ENCODE data around the gene ERBB4. TPM values are rescaled to one million over a fixed set of nuclear protein-coding genes. Genes with fewer than 3 reads are reported as not detected.
"Not testable (repeated sequence)": the region's sequence is repeated elsewhere in the genome, so short reads cannot be mapped to it uniquely, and the experiment has no call there.

Gene ERBB4
- total and polyA plus RNA-seq, 10 of the 15 experiments (the other 5 are each of a cell fraction or from before 2014, with no cell fraction given) = under 0.01 to 0.23 (median 0.01) TPM; not detected in 4

DNA sequence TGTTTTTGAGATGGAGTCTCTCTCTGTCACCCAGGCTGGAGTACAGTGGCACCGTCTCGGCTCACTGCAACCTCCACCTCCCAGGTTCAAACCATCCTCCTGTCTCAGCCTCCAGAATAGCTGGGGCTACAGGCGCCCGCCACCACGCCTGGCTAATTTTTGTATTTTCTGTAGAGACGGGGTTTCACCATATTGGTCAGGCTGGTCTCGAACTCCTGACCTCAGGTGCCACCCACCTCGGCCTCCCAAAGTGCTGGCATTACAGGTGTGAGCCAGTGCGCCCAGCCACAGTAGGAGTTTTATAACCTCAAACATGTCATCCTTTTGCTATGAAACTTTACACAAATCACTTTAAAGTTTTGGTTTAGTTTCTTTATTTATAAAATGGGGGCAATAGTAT, 816.7 kb downstream of the ERBB4 start:
- ATAC-seq; H3K36me3 ChIP-seq (ENCODE audit: control insufficient read depth in 2 of 2, insufficient read depth in 2 of 2, low read length in 1 of 2); DNase-seq (ENCODE audit: low read depth, low spot score); H3K4me1 ChIP-seq (ENCODE audit: control insufficient read depth, insufficient read depth, low read length); H3K9ac ChIP-seq (ENCODE audit: control insufficient read depth, insufficient read depth, low read length); H3K4me2 ChIP-seq (ENCODE audit: control insufficient read depth, insufficient read depth); BruUV-seq (replicated peaks); in situ Hi-C loops (cut with MboI); H3K79me2 ChIP-seq (ENCODE audit: control insufficient read depth, insufficient read depth, low read length); FAIRE-seq; H3K9me3 ChIP-seq (replicated peaks; ENCODE audit: control insufficient read depth, insufficient read depth, low read length); H4K20me1 ChIP-seq (ENCODE audit: control insufficient read depth, insufficient read depth); POLR2A ChIA-PET; H2AFZ ChIP-seq (ENCODE audit: control insufficient read depth, low read depth, low read length); H3K27ac ChIP-seq (ENCODE audit: control insufficient read depth, insufficient read depth); RAD21 ChIA-PET (ENCODE audit: unreplicated experiment); H3K4me3 ChIP-seq; intact Hi-C loops (cut with micrococcal nuclease; ENCODE audit: unreplicated experiment); SMC1A ChIA-PET (ENCODE audit: uncharacterized antibody, unreplicated experiment); H3K27me3 ChIP-seq (replicated peaks in 1 of 2; ENCODE audit: control insufficient read depth in 2 of 2, insufficient read depth in 2 of 2, low read length in 1 of 2); CTCF ChIA-PET: not testable (repeated sequence)
- 53% methylated on average over 9 of the region's 9 CpGs for WGBS (ENCODE audit: insufficient coverage, insufficient replicate concordance, low lambda C conversion rate, missing lambda C conversion rate)

GRCh38 chr2:211709389-211709788, 829.2 kb downstream of the ERBB4 start:
- POLR2A ChIA-PET = no interaction called here
- no peak overlapping the region for H3K9ac ChIP-seq (ENCODE audit: control insufficient read depth, insufficient read depth, low read length)
- no peak overlapping the region for H3K4me3 ChIP-seq
- FAIRE-seq = no peak
- H3K4me1 ChIP-seq (ENCODE audit: control insufficient read depth, insufficient read depth, low read length) = no peaks in the 10 kb centered on the region
- CTCF ChIA-PET = no interaction called here
- no peak overlapping the region for H3K27ac ChIP-seq (ENCODE audit: control insufficient read depth, insufficient read depth)
- SMC1A ChIA-PET (ENCODE audit: uncharacterized antibody, unreplicated experiment) = no interaction called here
- no TSS peak for BruUV-seq (replicated peaks)
- no peak overlapping the region for H2AFZ ChIP-seq (ENCODE audit: control insufficient read depth, low read depth, low read length)
- H3K4me2 ChIP-seq (ENCODE audit: control insufficient read depth, insufficient read depth) = no peak overlapping the region
- no peak for ATAC-seq
- no peaks in the 10 kb centered on the region for H3K79me2 ChIP-seq (ENCODE audit: control insufficient read depth, insufficient read depth, low read length)
- DNase-seq (ENCODE audit: low read depth, low spot score) = no peak
- intact Hi-C loops (cut with micrococcal nuclease; ENCODE audit: unreplicated experiment) = no loop called here
- H3K36me3 ChIP-seq (ENCODE audit: control insufficient read depth in 2 of 2, insufficient read depth in 2 of 2, low read length in 1 of 2) = no peaks in the 10 kb centered on the region
- RAD21 ChIA-PET (ENCODE audit: unreplicated experiment) = no interaction called here
- no peaks in the 10 kb centered on the region for H4K20me1 ChIP-seq (ENCODE audit: control insufficient read depth, insufficient read depth)
- in situ Hi-C loops (cut with MboI) = no loop called here
- no peaks in the 10 kb centered on the region for H3K9me3 ChIP-seq (replicated peaks; ENCODE audit: control insufficient read depth, insufficient read depth, low read length)
- no peaks in the 10 kb centered on the region for H3K27me3 ChIP-seq (replicated peaks in 1 of 2; ENCODE audit: control insufficient read depth in 2 of 2, insufficient read depth in 2 of 2, low read length in 1 of 2)
- WGBS (ENCODE audit: insufficient coverage, insufficient replicate concordance, low lambda C conversion rate, missing lambda C conversion rate) = 0% methylated on average over 1 of the region's 1 CpG
- TF ChIP-seq IKZF2 (IDR thresholded peaks at IDR 0.05) (no peak), ZSCAN29 (IDR thresholded peaks at IDR 0.05) (no peak), CREM (IDR thresholded peaks at IDR 0.05; ENCODE audit: low read depth) (no peak), POLR2A (IDR thresholded peaks at IDR 0.05; ENCODE audit: low read depth, low read length) (no peak), SUZ12 (IDR thresholded peaks at IDR 0.05; ENCODE audit: unreplicated experiment) (no peak), CHD4 (IDR thresholded peaks at IDR 0.05) (no peak), MYC (IDR thresholded peaks at IDR 0.05; ENCODE audit: insufficient read depth, insufficient read length, insufficient replicate concordance, low read length, severe bottlenecking) (no peak)
- TF ChIP-seq, protein P1, sequence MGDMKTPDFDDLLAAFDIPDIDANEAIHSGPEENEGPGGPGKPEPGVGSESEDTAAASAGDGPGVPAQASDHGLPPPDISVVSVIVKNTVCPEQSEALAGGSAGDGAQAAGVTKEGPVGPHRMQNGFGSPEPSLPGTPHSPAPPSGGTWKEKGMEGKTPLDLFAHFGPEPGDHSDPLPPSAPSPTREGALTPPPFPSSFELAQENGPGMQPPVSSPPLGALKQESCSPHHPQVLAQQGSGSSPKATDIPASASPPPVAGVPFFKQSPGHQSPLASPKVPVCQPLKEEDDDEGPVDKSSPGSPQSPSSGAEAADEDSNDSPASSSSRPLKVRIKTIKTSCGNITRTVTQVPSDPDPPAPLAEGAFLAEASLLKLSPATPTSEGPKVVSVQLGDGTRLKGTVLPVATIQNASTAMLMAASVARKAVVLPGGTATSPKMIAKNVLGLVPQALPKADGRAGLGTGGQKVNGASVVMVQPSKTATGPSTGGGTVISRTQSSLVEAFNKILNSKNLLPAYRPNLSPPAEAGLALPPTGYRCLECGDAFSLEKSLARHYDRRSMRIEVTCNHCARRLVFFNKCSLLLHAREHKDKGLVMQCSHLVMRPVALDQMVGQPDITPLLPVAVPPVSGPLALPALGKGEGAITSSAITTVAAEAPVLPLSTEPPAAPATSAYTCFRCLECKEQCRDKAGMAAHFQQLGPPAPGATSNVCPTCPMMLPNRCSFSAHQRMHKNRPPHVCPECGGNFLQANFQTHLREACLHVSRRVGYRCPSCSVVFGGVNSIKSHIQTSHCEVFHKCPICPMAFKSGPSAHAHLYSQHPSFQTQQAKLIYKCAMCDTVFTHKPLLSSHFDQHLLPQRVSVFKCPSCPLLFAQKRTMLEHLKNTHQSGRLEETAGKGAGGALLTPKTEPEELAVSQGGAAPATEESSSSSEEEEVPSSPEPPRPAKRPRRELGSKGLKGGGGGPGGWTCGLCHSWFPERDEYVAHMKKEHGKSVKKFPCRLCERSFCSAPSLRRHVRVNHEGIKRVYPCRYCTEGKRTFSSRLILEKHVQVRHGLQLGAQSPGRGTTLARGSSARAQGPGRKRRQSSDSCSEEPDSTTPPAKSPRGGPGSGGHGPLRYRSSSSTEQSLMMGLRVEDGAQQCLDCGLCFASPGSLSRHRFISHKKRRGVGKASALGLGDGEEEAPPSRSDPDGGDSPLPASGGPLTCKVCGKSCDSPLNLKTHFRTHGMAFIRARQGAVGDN (IDR thresholded peaks at IDR 0.05) = no peak
- TF ChIP-seq, protein P2, sequence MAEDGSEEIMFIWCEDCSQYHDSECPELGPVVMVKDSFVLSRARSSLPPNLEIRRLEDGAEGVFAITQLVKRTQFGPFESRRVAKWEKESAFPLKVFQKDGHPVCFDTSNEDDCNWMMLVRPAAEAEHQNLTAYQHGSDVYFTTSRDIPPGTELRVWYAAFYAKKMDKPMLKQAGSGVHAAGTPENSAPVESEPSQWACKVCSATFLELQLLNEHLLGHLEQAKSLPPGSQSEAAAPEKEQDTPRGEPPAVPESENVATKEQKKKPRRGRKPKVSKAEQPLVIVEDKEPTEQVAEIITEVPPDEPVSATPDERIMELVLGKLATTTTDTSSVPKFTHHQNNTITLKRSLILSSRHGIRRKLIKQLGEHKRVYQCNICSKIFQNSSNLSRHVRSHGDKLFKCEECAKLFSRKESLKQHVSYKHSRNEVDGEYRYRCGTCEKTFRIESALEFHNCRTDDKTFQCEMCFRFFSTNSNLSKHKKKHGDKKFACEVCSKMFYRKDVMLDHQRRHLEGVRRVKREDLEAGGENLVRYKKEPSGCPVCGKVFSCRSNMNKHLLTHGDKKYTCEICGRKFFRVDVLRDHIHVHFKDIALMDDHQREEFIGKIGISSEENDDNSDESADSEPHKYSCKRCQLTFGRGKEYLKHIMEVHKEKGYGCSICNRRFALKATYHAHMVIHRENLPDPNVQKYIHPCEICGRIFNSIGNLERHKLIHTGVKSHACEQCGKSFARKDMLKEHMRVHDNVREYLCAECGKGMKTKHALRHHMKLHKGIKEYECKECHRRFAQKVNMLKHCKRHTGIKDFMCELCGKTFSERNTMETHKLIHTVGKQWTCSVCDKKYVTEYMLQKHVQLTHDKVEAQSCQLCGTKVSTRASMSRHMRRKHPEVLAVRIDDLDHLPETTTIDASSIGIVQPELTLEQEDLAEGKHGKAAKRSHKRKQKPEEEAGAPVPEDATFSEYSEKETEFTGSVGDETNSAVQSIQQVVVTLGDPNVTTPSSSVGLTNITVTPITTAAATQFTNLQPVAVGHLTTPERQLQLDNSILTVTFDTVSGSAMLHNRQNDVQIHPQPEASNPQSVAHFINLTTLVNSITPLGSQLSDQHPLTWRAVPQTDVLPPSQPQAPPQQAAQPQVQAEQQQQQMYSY (CRISPR knock-in tag; IDR thresholded peaks at IDR 0.05) = no peak
- TF ChIP-seq, protein P3, sequence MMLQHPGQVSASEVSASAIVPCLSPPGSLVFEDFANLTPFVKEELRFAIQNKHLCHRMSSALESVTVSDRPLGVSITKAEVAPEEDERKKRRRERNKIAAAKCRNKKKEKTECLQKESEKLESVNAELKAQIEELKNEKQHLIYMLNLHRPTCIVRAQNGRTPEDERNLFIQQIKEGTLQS (IDR thresholded peaks at IDR 0.05; ENCODE audit: borderline replicate concordance, extremely low read depth, low read depth, low read length) = no peak
